Measurements from ENCODE around the gene EIPR1. TPM values are rescaled to one million over a fixed set of nuclear protein-coding genes. Genes with fewer than 3 reads are reported as not detected.

Gene EIPR1
- polyA plus RNA-seq, 3 donors, result 23.2 to 28.4 (median 26.5) TPM

- no peak for DNase-seq
Observed at GRCh38 chr2:3249476-3249962, 128.1 kb downstream of the EIPR1 start.

- DNase-seq, result no peak
Observed at GRCh38 chr2:3248754-3249475, 128.7 kb downstream of the EIPR1 start.

GRCh38 chr2:3246928-3247714 lies 130.5 kb downstream of the EIPR1 start:
- DNase-seq, result no peak

GRCh38 chr2:3246406-3246805 lies 131.2 kb downstream of the EIPR1 start:
- no peak for DNase-seq

- DNase-seq, result no peak
Observed at GRCh38 chr2:3244486-3244885, 133.1 kb downstream of the EIPR1 start.

GRCh38 chr2:3243804-3244203 lies 133.8 kb downstream of the EIPR1 start:
- no peak for DNase-seq

- DNase-seq, result no peak
Observed at GRCh38 chr2:3242747-3243369, 134.8 kb downstream of the EIPR1 start.

- no peak for DNase-seq
Observed at GRCh38 chr2:3241971-3242746, 135.5 kb downstream of the EIPR1 start.

- no peak for DNase-seq
Observed at GRCh38 chr2:3238951-3239841, 138.4 kb downstream of the EIPR1 start.

- DNase-seq, result no peak
Observed at GRCh38 chr2:3236300-3237045, 141.1 kb downstream of the EIPR1 start.

- DNase-seq, result no peak
Observed at GRCh38 chr2:3233877-3234276, 143.7 kb downstream of the EIPR1 start.

GRCh38 chr2:3229221-3229620 lies 148.4 kb downstream of the EIPR1 start:
- no peak for DNase-seq

- no peak for DNase-seq
Observed at GRCh38 chr2:3224681-3225080, 152.9 kb downstream of the EIPR1 start.

GRCh38 chr2:3223080-3223923 lies 154.3 kb downstream of the EIPR1 start:
- DNase-seq, result no peak

GRCh38 chr2:3222636-3223035 lies 155.0 kb downstream of the EIPR1 start:
- DNase-seq, result no peak

- no peak for DNase-seq
Observed at GRCh38 chr2:3219536-3219935, 158.1 kb downstream of the EIPR1 start.

GRCh38 chr2:3217646-3218045 lies 160.0 kb downstream of the EIPR1 start:
- no peak for DNase-seq

- no peak for DNase-seq
Observed at GRCh38 chr2:3216841-3217495, 160.7 kb downstream of the EIPR1 start.
